Liver (tissue), 9 donors: ENCODE measurements around the gene AATK. TPM values are rescaled to one million over a fixed set of nuclear protein-coding genes. Genes with fewer than 3 reads are reported as not detected.

Experiments
- DNase-seq: peaks from one replicate; pipeline ENCODE4 v3.0.0-alpha.2; 2017; ENCODE audit warnings: low spot score
- H3K27ac ChIP-seq, 2 donors: one replicate each; pipeline ENCODE4 v1.7.0; 2013; ENCODE audit warnings: inconsistent platforms in 2 of 2, low read length in 2 of 2, control low read depth in 1 of 2, low read depth in 1 of 2, mild to moderate bottlenecking in 1 of 2
- H3K27me3 ChIP-seq, 4 donors: one replicate each; pipeline versions ENCODE4 v1.6.1 to v1.7.0; 2013; ENCODE audit warnings: low read length in 3 of 4, inconsistent platforms in 1 of 4, mild to moderate bottlenecking in 1 of 4, moderate library complexity in 1 of 4; ENCODE audit not compliant: control insufficient read depth in 4 of 4, insufficient read depth in 4 of 4
- H3K36me3 ChIP-seq, 4 donors: one replicate each; pipeline versions ENCODE4 v1.6.1 to v1.7.0; 2013; ENCODE audit warnings: low read length in 3 of 4, mild to moderate bottlenecking in 3 of 4, low read depth in 1 of 4, moderate library complexity in 1 of 4; ENCODE audit not compliant: control insufficient read depth in 4 of 4, insufficient read depth in 3 of 4
- H3K4me1 ChIP-seq, 4 donors: one replicate each; pipeline versions ENCODE4 v1.6.1 to v1.7.0; 2013; ENCODE audit warnings: low read length in 3 of 4, mild to moderate bottlenecking in 3 of 4, moderate library complexity in 1 of 4; ENCODE audit not compliant: control insufficient read depth in 4 of 4, insufficient read depth in 4 of 4
- H3K4me3 ChIP-seq, 3 donors: one replicate each; pipeline versions ENCODE4 v1.6.1 to v1.7.0; 2013; ENCODE audit warnings: low read length in 3 of 3, control low read depth in 1 of 3, low read depth in 1 of 3, mild to moderate bottlenecking in 1 of 3
- H3K9ac ChIP-seq, 2 donors: one replicate each; pipeline ENCODE4 v1.7.0; 2013; ENCODE audit warnings: low read length in 2 of 2, mild to moderate bottlenecking in 2 of 2, moderate library complexity in 2 of 2, control low read depth in 1 of 2, low read depth in 1 of 2
- H3K9me3 ChIP-seq, 4 donors: one replicate each; pipeline versions ENCODE4 v1.6.1 to v1.7.0; 2013; ENCODE audit warnings: low read length in 3 of 4; ENCODE audit not compliant: control insufficient read depth in 4 of 4
- EGR1 ChIP-seq, 2 donors: IDR thresholded peaks; 2 replicates each; pipeline ENCODE4 v1.6.1; 2016 to 2018; ENCODE audit warnings: antibody characterized with exemption in 2 of 2, low read depth in 2 of 2
- FOXA1 ChIP-seq: IDR thresholded peaks from 2 replicates; pipeline ENCODE4 v1.6.1; 2016; ENCODE audit warnings: antibody characterized with exemption
- FOXA2 ChIP-seq: IDR thresholded peaks from 2 replicates; pipeline ENCODE4 v1.6.1; 2016; ENCODE audit warnings: antibody characterized with exemption
- GABPA ChIP-seq, 2 donors: IDR thresholded peaks in 1 of 2; conservative IDR thresholded peaks in 1 of 2; 2 replicates each; pipeline ENCODE4 v1.6.1; 2016; ENCODE audit warnings: antibody characterized with exemption in 2 of 2, mild to moderate bottlenecking in 1 of 2, moderate library complexity in 1 of 2
- HNF4A ChIP-seq, 2 donors: conservative IDR thresholded peaks; 2 replicates each; pipeline ENCODE4 v1.6.1; 2016; ENCODE audit warnings: antibody characterized with exemption in 2 of 2, mild to moderate bottlenecking in 2 of 2
- HNF4G ChIP-seq: IDR thresholded peaks from 2 replicates; pipeline ENCODE4 v1.6.1; 2016; ENCODE audit warnings: antibody characterized with exemption
- JUND ChIP-seq, 2 donors: IDR thresholded peaks; 2 replicates each; pipeline ENCODE4 v1.6.1; 2016; ENCODE audit warnings: antibody characterized with exemption in 2 of 2
- NR2F2 ChIP-seq: IDR thresholded peaks from 2 replicates; pipeline ENCODE4 v1.6.1; 2016; ENCODE audit warnings: antibody characterized with exemption
- RAD21 ChIP-seq, 2 donors: IDR thresholded peaks; 2 replicates each; pipeline ENCODE4 v1.6.1; 2016; ENCODE audit warnings: antibody characterized with exemption in 2 of 2, mild to moderate bottlenecking in 2 of 2
- RXRA ChIP-seq, 2 donors: IDR thresholded peaks; 2 replicates each; pipeline ENCODE4 v1.6.1; 2017 to 2018; ENCODE audit warnings: antibody characterized with exemption in 2 of 2, mild to moderate bottlenecking in 1 of 2
- SP1 ChIP-seq: IDR thresholded peaks from 2 replicates; pipeline ENCODE4 v1.6.1; 2018; ENCODE audit warnings: antibody characterized with exemption, mild to moderate bottlenecking
- TAF1 ChIP-seq: conservative IDR thresholded peaks from 2 replicates; pipeline ENCODE4 v1.6.1; 2016; ENCODE audit warnings: antibody characterized with exemption, mild to moderate bottlenecking
- YY1 ChIP-seq: IDR thresholded peaks from 2 replicates; pipeline ENCODE4 v1.6.1; 2016; ENCODE audit warnings: antibody characterized with exemption, mild to moderate bottlenecking
- WGBS: extraction: QIAGEN DNeasy Blood & Tissue Kit; methylation state at CpG from one replicate; pipeline ENCODE4 v1.1.7; 2013; 5-methylcytosine and 5-hydroxymethylcytosine counted together
- polyA plus RNA-seq, 2 donors: library from polyadenylated mRNA; stranded (reverse) in 1 of 2; unstranded in 1 of 2; fragments of 200-250 nt in 1 of 2; fragments of >200 nt in 1 of 2; fragmentation: Nextera tagmentation in 1 of 2; extraction: Ambion mirVana in 1 of 2; gene quantifications; one replicate each; pipeline versions ENCODE4 v1.2.1 to v1.2.3, GENCODE V29; 2013 to 2015
- total RNA-seq, 2 donors: library from RNA; depleted of rRNA; stranded (reverse); fragments of >200 nt; gene quantifications; one replicate each; pipeline ENCODE4 v1.2.3, GENCODE V29; 2014
- TF ChIP-seq, protein P1 (sequence below): fragments of 150-350 bp; IDR thresholded peaks from 2 replicates; pipeline ENCODE4 v1.5.1; 2017; ENCODE audit warnings: improper control_type of control experiment, low read depth, low read length; ENCODE audit not compliant: missing input control
- TF ChIP-seq, protein P2 (sequence below): IDR thresholded peaks from 2 replicates; pipeline ENCODE4 v1.6.1; 2016; ENCODE audit warnings: antibody characterized with exemption
- TF ChIP-seq, protein P3 (sequence below): IDR thresholded peaks from 2 replicates; pipeline ENCODE4 v1.6.1; 2016; ENCODE audit warnings: antibody characterized with exemption
- TF ChIP-seq, protein P4 (sequence below): IDR thresholded peaks from 2 replicates; pipeline ENCODE4 v1.6.1; 2016; ENCODE audit warnings: antibody characterized with exemption
- TF ChIP-seq, protein P5 (sequence below): IDR thresholded peaks from 2 replicates; pipeline ENCODE4 v1.6.1; 2016; ENCODE audit warnings: antibody characterized with exemption, mild to moderate bottlenecking
- donor health status: healthy.
- donor health status: healthy.
- donor health status: healthy.
- donor health status: healthy.
- donor health status: healthy.

Gene AATK
- total and polyA plus RNA-seq, 4 donors: 0.24 to 2.3 (median 0.62) TPM

DNA sequence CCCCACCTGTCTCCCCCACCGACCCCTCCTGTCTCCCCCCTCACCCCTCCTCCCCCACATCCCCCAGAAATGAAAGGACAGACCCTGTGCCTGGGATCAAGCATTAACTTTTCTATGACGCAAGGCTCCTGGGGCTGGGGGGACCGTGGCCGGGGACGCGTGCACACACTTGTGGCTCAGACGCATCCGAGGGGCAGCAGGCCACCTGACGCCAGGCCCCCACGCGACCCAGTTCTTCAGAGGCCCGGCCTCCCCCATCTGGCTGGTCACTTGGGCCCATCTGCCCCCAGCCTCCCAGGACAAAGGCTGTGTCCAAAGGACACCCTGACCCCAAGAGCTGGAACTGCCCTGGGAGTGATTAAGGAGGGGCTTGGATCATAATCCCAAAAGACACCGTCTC is 14.7 kb downstream of the AATK start:
- TF ChIP-seq RXRA (IDR thresholded peaks at IDR 0.05) (no peak), NR2F2 (no peak), FOXA2 (no peak), TAF1 (no peak), EGR1 (IDR thresholded peaks at IDR 0.05; ENCODE audit: low read depth in 2 of 2) (no peak), HNF4G (no peak), HNF4A (conservative IDR thresholded peaks at IDR 0.05) (no peak), YY1 (no peak)
- TF ChIP-seq, protein P1, sequence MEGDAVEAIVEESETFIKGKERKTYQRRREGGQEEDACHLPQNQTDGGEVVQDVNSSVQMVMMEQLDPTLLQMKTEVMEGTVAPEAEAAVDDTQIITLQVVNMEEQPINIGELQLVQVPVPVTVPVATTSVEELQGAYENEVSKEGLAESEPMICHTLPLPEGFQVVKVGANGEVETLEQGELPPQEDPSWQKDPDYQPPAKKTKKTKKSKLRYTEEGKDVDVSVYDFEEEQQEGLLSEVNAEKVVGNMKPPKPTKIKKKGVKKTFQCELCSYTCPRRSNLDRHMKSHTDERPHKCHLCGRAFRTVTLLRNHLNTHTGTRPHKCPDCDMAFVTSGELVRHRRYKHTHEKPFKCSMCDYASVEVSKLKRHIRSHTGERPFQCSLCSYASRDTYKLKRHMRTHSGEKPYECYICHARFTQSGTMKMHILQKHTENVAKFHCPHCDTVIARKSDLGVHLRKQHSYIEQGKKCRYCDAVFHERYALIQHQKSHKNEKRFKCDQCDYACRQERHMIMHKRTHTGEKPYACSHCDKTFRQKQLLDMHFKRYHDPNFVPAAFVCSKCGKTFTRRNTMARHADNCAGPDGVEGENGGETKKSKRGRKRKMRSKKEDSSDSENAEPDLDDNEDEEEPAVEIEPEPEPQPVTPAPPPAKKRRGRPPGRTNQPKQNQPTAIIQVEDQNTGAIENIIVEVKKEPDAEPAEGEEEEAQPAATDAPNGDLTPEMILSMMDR: no peak
- TF ChIP-seq, protein P2, sequence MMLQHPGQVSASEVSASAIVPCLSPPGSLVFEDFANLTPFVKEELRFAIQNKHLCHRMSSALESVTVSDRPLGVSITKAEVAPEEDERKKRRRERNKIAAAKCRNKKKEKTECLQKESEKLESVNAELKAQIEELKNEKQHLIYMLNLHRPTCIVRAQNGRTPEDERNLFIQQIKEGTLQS: no peak
- TF ChIP-seq, protein P3, sequence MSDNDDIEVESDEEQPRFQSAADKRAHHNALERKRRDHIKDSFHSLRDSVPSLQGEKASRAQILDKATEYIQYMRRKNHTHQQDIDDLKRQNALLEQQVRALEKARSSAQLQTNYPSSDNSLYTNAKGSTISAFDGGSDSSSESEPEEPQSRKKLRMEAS: no peak
- Histone ChIP-seq H3K4me1 (no peaks in the 10 kb centered on the region), H3K9ac (no peak overlapping the region), H3K27me3 (peaks cover 0 to 2% (median 0%) of the 10 kb centered on the region in 4 donors), H3K9me3 (no peaks in the 10 kb centered on the region), H3K36me3 (no peaks in the 10 kb centered on the region), H3K4me3 (no peak overlapping the region), H3K27ac (no peak overlapping the region)
- DNase-seq: no peak
- WGBS: 64% methylated on average over 13 of the region's 13 CpGs

DNA sequence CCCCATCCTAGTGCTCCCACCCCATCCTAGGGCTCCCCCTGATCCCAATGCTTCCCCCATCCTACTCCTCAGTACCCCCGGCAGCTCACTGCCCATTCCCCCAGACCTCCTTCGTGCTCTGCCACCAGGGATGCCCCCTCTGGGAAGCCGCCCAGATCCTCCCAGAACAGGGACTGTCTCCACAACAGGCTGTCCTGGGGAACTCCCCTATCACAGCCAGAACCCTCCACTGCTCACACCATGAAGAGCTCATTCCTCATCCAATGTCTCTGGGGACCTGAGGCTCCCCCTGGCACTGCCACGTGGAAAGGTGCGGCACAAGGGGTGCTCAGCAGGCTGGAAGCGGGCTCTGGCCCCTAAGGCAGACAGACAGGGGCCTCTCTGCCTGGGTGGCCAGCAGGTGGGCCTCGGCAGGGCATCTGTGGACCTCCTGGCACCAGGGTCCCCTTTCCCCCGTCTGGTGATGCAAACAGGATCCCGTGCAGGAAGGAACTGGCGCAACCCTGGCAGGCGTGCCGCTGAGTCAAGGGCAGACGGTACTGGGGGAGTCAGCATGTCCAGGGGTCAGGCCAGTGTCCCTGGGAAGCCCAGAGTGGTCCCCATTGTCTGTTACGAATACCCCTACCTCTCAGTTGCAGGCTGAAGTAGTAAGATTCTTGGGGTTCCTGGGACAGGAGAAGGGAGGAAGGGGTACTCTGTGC is 15.5 kb downstream of the AATK start:
- Histone ChIP-seq H3K4me3 (no peak overlapping the region), H3K27ac (peak overlapping the region in 1 of 2 donors; percentile 56), H3K9me3 (no peaks in the 10 kb centered on the region), H3K36me3 (no peaks in the 10 kb centered on the region), H3K4me1 (no peaks in the 10 kb centered on the region), H3K9ac (no peak overlapping the region), H3K27me3 (peaks cover 0 to 2% (median 0%) of the 10 kb centered on the region in 4 donors)
- no peak for DNase-seq
- 77% methylated on average over 14 of the region's 14 CpGs for WGBS
- no peak for TF ChIP-seq RXRA (IDR thresholded peaks at IDR 0.05)
- TF ChIP-seq, protein P1: no peak
- no peak for TF ChIP-seq YY1
- no peak for TF ChIP-seq GABPA (IDR thresholded peaks at IDR 0.05 in 1 of 2, conservative IDR thresholded peaks at IDR 0.05 in 1 of 2)
- TF ChIP-seq FOXA1: no peak
- TF ChIP-seq, protein P4, sequence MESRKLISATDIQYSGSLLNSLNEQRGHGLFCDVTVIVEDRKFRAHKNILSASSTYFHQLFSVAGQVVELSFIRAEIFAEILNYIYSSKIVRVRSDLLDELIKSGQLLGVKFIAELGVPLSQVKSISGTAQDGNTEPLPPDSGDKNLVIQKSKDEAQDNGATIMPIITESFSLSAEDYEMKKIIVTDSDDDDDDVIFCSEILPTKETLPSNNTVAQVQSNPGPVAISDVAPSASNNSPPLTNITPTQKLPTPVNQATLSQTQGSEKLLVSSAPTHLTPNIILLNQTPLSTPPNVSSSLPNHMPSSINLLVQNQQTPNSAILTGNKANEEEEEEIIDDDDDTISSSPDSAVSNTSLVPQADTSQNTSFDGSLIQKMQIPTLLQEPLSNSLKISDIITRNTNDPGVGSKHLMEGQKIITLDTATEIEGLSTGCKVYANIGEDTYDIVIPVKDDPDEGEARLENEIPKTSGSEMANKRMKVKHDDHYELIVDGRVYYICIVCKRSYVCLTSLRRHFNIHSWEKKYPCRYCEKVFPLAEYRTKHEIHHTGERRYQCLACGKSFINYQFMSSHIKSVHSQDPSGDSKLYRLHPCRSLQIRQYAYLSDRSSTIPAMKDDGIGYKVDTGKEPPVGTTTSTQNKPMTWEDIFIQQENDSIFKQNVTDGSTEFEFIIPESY: no peak
- TF ChIP-seq NR2F2: no peak
- TF ChIP-seq, protein P3: no peak
- no peak for TF ChIP-seq RAD21 (IDR thresholded peaks at IDR 0.05)
- no peak for TF ChIP-seq HNF4G
- TF ChIP-seq, protein P5, sequence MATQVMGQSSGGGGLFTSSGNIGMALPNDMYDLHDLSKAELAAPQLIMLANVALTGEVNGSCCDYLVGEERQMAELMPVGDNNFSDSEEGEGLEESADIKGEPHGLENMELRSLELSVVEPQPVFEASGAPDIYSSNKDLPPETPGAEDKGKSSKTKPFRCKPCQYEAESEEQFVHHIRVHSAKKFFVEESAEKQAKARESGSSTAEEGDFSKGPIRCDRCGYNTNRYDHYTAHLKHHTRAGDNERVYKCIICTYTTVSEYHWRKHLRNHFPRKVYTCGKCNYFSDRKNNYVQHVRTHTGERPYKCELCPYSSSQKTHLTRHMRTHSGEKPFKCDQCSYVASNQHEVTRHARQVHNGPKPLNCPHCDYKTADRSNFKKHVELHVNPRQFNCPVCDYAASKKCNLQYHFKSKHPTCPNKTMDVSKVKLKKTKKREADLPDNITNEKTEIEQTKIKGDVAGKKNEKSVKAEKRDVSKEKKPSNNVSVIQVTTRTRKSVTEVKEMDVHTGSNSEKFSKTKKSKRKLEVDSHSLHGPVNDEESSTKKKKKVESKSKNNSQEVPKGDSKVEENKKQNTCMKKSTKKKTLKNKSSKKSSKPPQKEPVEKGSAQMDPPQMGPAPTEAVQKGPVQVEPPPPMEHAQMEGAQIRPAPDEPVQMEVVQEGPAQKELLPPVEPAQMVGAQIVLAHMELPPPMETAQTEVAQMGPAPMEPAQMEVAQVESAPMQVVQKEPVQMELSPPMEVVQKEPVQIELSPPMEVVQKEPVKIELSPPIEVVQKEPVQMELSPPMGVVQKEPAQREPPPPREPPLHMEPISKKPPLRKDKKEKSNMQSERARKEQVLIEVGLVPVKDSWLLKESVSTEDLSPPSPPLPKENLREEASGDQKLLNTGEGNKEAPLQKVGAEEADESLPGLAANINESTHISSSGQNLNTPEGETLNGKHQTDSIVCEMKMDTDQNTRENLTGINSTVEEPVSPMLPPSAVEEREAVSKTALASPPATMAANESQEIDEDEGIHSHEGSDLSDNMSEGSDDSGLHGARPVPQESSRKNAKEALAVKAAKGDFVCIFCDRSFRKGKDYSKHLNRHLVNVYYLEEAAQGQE: no peak
- no peak for TF ChIP-seq JUND (IDR thresholded peaks at IDR 0.05)
- no peak for TF ChIP-seq EGR1 (IDR thresholded peaks at IDR 0.05; ENCODE audit: low read depth in 2 of 2)
- TF ChIP-seq SP1: no peak
- TF ChIP-seq TAF1: no peak
- TF ChIP-seq, protein P2: no peak
